Lung (tissue), 12 donors: ENCODE results near the gene DHRS1. TPM values are rescaled to one million over a fixed set of nuclear protein-coding genes. Genes with fewer than 3 reads are reported as not detected.

Experiments used
- ATAC-seq: fragments of 200-7000 bp; cut with Tn5 transposase; one replicate; pipeline ENCODE4 v1.9.1; 2020; ENCODE audit warnings: moderate number of reproducible peaks; ENCODE audit not compliant: insufficient read depth, low FRiP score
- DNase-seq, 3 donors: peaks; one replicate each; pipeline ENCODE4 v3.0.0-alpha.2; 2013 to 2017
- H3K27ac ChIP-seq, 2 donors: one replicate each; pipeline ENCODE4 v1.5.1; 2013; ENCODE audit warnings: mild to moderate bottlenecking in 2 of 2, moderate library complexity in 2 of 2, control low read depth in 1 of 2, inconsistent platforms in 1 of 2, low read depth in 1 of 2, low read length in 1 of 2
- H3K27me3 ChIP-seq, 3 donors: one replicate each; pipeline ENCODE4 v1.5.1; 2013; ENCODE audit warnings: low read length in 2 of 3; ENCODE audit not compliant: control insufficient read depth in 3 of 3, insufficient read depth in 3 of 3
- H3K36me3 ChIP-seq, 4 donors: one replicate each; pipeline ENCODE4 v1.5.1; 2013; ENCODE audit warnings: low read length in 4 of 4, mild to moderate bottlenecking in 1 of 4, moderate library complexity in 1 of 4; ENCODE audit not compliant: control insufficient read depth in 4 of 4, insufficient read depth in 4 of 4
- H3K4me1 ChIP-seq, 5 donors: one replicate each; pipeline ENCODE4 v1.5.1; 2013; ENCODE audit warnings: low read length in 5 of 5, mild to moderate bottlenecking in 2 of 5, moderate library complexity in 1 of 5; ENCODE audit not compliant: control insufficient read depth in 5 of 5, insufficient read depth in 5 of 5
- H3K4me3 ChIP-seq: one replicate; pipeline ENCODE4 v1.5.1; 2013; ENCODE audit warnings: mild to moderate bottlenecking, control low read depth, moderate library complexity
- H3K9ac ChIP-seq, 2 donors: one replicate each; pipeline ENCODE4 v1.5.1; 2013; ENCODE audit warnings: low read length in 2 of 2, control low read depth in 1 of 2; ENCODE audit not compliant: insufficient read depth in 1 of 2
- H3K9me3 ChIP-seq, 4 donors: one replicate each; pipeline ENCODE4 v1.5.1; 2013; ENCODE audit warnings: low read length in 3 of 4, mild to moderate bottlenecking in 1 of 4, moderate library complexity in 1 of 4; ENCODE audit not compliant: control insufficient read depth in 4 of 4, insufficient read depth in 3 of 4
- WGBS, 2 donors: extraction: QIAGEN DNeasy Blood & Tissue Kit; methylation state at CpG; one replicate each; pipeline ENCODE4 v1.1.7; 2013; 5-methylcytosine and 5-hydroxymethylcytosine counted together
- polyA plus RNA-seq, 2 donors: library from polyadenylated mRNA; stranded (reverse); fragments of 200-250 nt; gene quantifications; one replicate each; pipeline ENCODE4 v1.2.1, GENCODE V29; 2013
- total RNA-seq, 2 donors: library from RNA; depleted of rRNA in 1 of 2; stranded (reverse); fragments of >200 nt in 1 of 2; gene quantifications; one replicate each; pipeline ENCODE4 v1.2.1, GENCODE V29; 2014 to 2021
- TF ChIP-seq, protein P1 (sequence below): IDR thresholded peaks from 2 replicates; pipeline ENCODE4 v1.5.1; 2012; ENCODE audit warnings: mild to moderate bottlenecking; ENCODE audit errors: control extremely low read depth, extremely low read depth
- donor health status: control.
- donor health status: control.
- donor health status: Bipolar disorder and iron deficiency.
- donor health status: healthy.
- donor health status: DM: yes; HTN: yes; CAD: no.

Gene DHRS1
- total and polyA plus RNA-seq, 4 donors, result 20.6 to 27.8 (median 22.4) TPM

DNA sequence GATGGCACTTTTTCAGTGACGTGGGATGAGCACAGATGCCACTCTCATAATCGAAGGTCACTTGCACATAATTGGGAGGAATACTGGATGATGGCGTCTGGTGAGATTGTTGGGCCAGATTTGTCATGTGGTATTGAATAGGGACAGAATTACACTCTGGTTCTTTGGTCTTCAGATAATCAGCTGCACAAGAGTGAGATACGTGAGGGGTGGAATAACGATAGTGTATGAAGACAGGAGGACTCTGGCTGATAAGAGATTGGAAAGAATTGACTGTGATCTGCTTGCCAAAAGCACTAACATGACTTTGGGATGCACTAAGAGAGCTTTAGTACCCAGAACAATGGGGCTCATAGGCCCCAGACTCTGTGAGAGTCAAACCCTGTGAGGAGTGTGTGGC, 21.2 kb downstream of the DHRS1 start:
- WGBS, 2 donors, result 92 to 93% methylated on average over 5 of the region's 5 CpGs
- Histone ChIP-seq H3K9ac (no peak overlapping the region), H3K9me3 (no peaks in the 10 kb centered on the region), H3K4me3 (no peak overlapping the region), H3K27me3 (no peaks in the 10 kb centered on the region), H3K4me1 (peaks cover 0 to 5% (median 0%) of the 10 kb centered on the region in 5 donors), H3K36me3 (no peaks in the 10 kb centered on the region), H3K27ac (no peak overlapping the region)
- DNase-seq, result no peak
- ATAC-seq, result no peak
- TF ChIP-seq, protein P1, sequence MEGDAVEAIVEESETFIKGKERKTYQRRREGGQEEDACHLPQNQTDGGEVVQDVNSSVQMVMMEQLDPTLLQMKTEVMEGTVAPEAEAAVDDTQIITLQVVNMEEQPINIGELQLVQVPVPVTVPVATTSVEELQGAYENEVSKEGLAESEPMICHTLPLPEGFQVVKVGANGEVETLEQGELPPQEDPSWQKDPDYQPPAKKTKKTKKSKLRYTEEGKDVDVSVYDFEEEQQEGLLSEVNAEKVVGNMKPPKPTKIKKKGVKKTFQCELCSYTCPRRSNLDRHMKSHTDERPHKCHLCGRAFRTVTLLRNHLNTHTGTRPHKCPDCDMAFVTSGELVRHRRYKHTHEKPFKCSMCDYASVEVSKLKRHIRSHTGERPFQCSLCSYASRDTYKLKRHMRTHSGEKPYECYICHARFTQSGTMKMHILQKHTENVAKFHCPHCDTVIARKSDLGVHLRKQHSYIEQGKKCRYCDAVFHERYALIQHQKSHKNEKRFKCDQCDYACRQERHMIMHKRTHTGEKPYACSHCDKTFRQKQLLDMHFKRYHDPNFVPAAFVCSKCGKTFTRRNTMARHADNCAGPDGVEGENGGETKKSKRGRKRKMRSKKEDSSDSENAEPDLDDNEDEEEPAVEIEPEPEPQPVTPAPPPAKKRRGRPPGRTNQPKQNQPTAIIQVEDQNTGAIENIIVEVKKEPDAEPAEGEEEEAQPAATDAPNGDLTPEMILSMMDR, result no peak

DNA sequence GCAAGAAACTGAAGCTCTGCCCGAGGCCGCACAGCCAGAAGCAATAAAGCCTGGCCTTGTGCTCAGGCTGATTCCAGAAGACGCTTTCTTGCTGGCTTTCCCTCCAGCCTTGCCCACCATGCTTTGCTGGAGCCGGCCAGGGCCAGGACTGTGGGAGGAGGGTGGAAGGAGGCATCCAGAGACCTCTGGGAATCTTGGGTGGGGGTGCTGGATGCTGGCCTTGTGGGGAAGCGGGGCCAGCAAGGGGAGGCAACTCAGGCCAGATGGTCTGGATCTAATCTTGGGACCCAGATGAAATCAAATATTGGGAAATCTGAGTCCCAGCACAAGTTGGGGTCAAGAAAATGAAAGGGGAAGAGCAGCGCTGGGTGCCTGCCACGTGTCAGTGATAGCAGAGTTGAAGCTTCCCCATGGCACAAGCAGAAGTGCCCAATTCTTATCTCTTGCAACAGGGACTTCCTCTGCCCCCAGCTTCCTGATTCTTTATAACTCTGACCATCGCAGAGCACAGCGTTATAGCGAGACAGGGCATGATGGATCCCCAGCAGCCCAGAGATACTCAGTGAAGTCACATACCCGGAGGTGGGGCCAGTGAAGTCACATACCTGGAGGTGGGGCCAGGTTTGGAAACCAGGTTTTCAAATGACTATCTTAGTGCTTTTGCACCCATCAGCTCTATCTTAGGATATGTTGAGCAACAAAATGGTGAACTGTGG, 21.8 kb downstream of the DHRS1 start:
- Histone ChIP-seq H3K9ac (peak overlapping the region in 1 of 2 donors; percentile 25), H3K36me3 (no peaks in the 10 kb centered on the region), H3K4me3 (no peak overlapping the region), H3K4me1 (peaks cover 0 to 5% (median 2%) of the 10 kb centered on the region in 5 donors), H3K9me3 (no peaks in the 10 kb centered on the region), H3K27me3 (no peaks in the 10 kb centered on the region), H3K27ac (peak overlapping the region in 1 of 2 donors; percentile 30)
- ATAC-seq, result no peak
- DNase-seq, result no peak
- TF ChIP-seq, protein P1, result no peak
- WGBS, 2 donors, result 48 to 65% methylated on average over 11 of the region's 11 CpGs

- Histone ChIP-seq H3K4me3 (no peak overlapping the region), H3K27ac (peak overlapping the region in 1 of 2 donors; percentile 52), H3K9ac (peak overlapping the region in 1 of 2 donors; percentile 25), H3K36me3 (no peaks in the 10 kb centered on the region), H3K9me3 (no peaks in the 10 kb centered on the region), H3K4me1 (peaks cover under 1 to 7% (median 5%) of the 10 kb centered on the region in 5 donors), H3K27me3 (no peaks in the 10 kb centered on the region)
- DNase-seq, result no peak
- no peak for ATAC-seq
- TF ChIP-seq, protein P1, result no peak
- WGBS, 2 donors, result 83 to 87% methylated on average over 6 of the region's 6 CpGs
Observed at GRCh38 chr14:24277071-24277470, 22.5 kb downstream of the DHRS1 start.
